PC-3 (cell line): ENCODE measurements around the gene WFDC6. TPM values are rescaled to one million over a fixed set of nuclear protein-coding genes. Genes with fewer than 3 reads are reported as not detected.
"Not testable (repeated sequence)": the region's sequence is repeated elsewhere in the genome, so short reads cannot be mapped to it uniquely, and the experiment has no call there.

ENCODE experiments used
- ATAC-seq: fragments of 200-7000 bp; cut with Tn5 transposase; 2 replicates; pipeline ENCODE4 v1.9.1; 2020; ENCODE audit warnings: mild to moderate bottlenecking, moderate library complexity
- BruUV-seq: library from RNA; stranded (reverse); fragments of 400-500 nt; replicated peaks from 2 replicates; lab custom pipeline; 2021; lab: Mats Ljungman, UMichigan
- CTCF ChIA-PET: fragments of 300-600 bp; sonication (Branson Sonifier 250); formaldehyde crosslinking; loops from one replicate; lab custom pipeline; 2022; ENCODE audit warnings: antibody characterized with exemption; lab: Charles Lee
- POLR2A ChIA-PET: fragments of 300-600 bp; sonication (Branson Sonifier 250); formaldehyde crosslinking; loops from one replicate; lab custom pipeline; 2022; ENCODE audit warnings: antibody characterized with exemption; ENCODE audit not compliant: unreplicated experiment; lab: Charles Lee
- DNase-seq: peaks from one replicate; pipeline ENCODE4 v3.0.0-alpha.2; 2015
- H2AFZ ChIP-seq: fragments of 300-600 bp; sonication (generic); 2 replicates; pipeline ENCODE4 v1.6.0; 2016; ENCODE audit warnings: antibody characterized with exemption, low read length
- H3F3A ChIP-seq: fragments of 300-600 bp; sonication (generic); one replicate; pipeline ENCODE4 v1.6.0; 2017; ENCODE audit warnings: antibody characterized with exemption, low read length, control low read depth, mild to moderate bottlenecking; ENCODE audit not compliant: unreplicated experiment
- H3K27ac ChIP-seq: fragments of 300-600 bp; sonication (generic); 2 replicates; pipeline ENCODE4 v1.5.1; 2016; ENCODE audit warnings: mild to moderate bottlenecking, low read length
- H3K27me3 ChIP-seq: fragments of 300-600 bp; sonication (generic); 2 replicates; pipeline ENCODE4 v1.6.1; 2016; ENCODE audit warnings: low read length, mixed read lengths
- H3K36me3 ChIP-seq: fragments of 300-600 bp; sonication (generic); 2 replicates; pipeline ENCODE4 v1.6.1; 2016; ENCODE audit warnings: low read depth, mixed run types, low read length, mixed read lengths
- H3K4me1 ChIP-seq: fragments of 300-600 bp; sonication (generic); 2 replicates; pipeline ENCODE4 v1.5.1; 2016; ENCODE audit warnings: low read length; ENCODE audit not compliant: insufficient read depth
- H3K4me2 ChIP-seq: fragments of 300-600 bp; sonication (generic); 2 replicates; pipeline ENCODE4 v1.6.0; 2016; ENCODE audit warnings: low read length
- H3K4me3 ChIP-seq: fragments of 300-600 bp; sonication (generic); 2 replicates; pipeline ENCODE4 v1.5.1; 2016; ENCODE audit warnings: mild to moderate bottlenecking, low read length, mixed read lengths
- H3K79me2 ChIP-seq: fragments of 300-600 bp; sonication (generic); 2 replicates; pipeline ENCODE4 v1.6.1; 2017; ENCODE audit warnings: low read length, mixed read lengths
- H3K9ac ChIP-seq: fragments of 300-600 bp; sonication (generic); 2 replicates; pipeline ENCODE4 v1.6.0; 2016; ENCODE audit warnings: mild to moderate bottlenecking, low read length
- H3K9me2 ChIP-seq: fragments of 300-600 bp; sonication (generic); replicated peaks from 2 replicates; pipeline ENCODE4 v1.6.1; 2016; ENCODE audit warnings: mixed run types, low read length, mixed read lengths
- H3K9me3 ChIP-seq: fragments of 300-600 bp; sonication (generic); 2 replicates; pipeline ENCODE4 v1.6.1; 2016; ENCODE audit warnings: low read length, mixed read lengths
- H4K20me1 ChIP-seq: fragments of 300-600 bp; sonication (generic); 2 replicates; pipeline ENCODE4 v1.6.1; 2016; ENCODE audit warnings: low read length, mixed read lengths
- CTCF ChIP-seq: fragments of 300-600 bp; sonication (generic); conservative IDR thresholded peaks from 2 replicates; pipeline ENCODE4 v1.5.1; 2017; ENCODE audit warnings: antibody characterized with exemption, low read depth, mild to moderate bottlenecking, low read length
- EZH2 ChIP-seq: fragments of 300-600 bp; sonication (generic); IDR thresholded peaks from one replicate; pipeline ENCODE4 v1.6.1; 2017; ENCODE audit warnings: antibody characterized with exemption, mild to moderate bottlenecking, low read length; ENCODE audit not compliant: unreplicated experiment
- EZH2phosphoT487 ChIP-seq: fragments of 300-600 bp; sonication (generic); IDR thresholded peaks from 2 replicates; pipeline ENCODE4 v1.6.1; 2018; ENCODE audit warnings: mild to moderate bottlenecking, antibody characterized with exemption, low read length, borderline replicate concordance
- intact Hi-C: fragments of 100-400 bp; cut with micrococcal nuclease; formaldehyde crosslinking; loops from 2 replicates; pipeline ENCODE4 v1.9.0; 2023
- total RNA-seq: library from RNA; depleted of rRNA; stranded (reverse); fragments of >200 nt; gene quantifications from 2 replicates; pipeline ENCODE4 v1.2.3, GENCODE V29; 2014

Gene WFDC6
- total RNA-seq, 1 experiment from 2014 or later: not detected

GRCh38 chr20:45578231-45578630, 38.9 kb upstream of the WFDC6 start:
- no peak for ATAC-seq
- no TSS peak for BruUV-seq
- CTCF ChIA-PET: no interaction called here

GRCh38 chr20:45576995-45577394, 37.7 kb upstream of the WFDC6 start:
- H3K9ac ChIP-seq: no peak overlapping the region
- no peaks in the 10 kb centered on the region for H3K9me2 ChIP-seq
- no peak for TF ChIP-seq EZH2phosphoT487
- TF ChIP-seq CTCF: no peak
- TF ChIP-seq EZH2: no peak
- no peaks in the 10 kb centered on the region for H3K36me3 ChIP-seq
- ATAC-seq (no peak), DNase-seq (no peak)
- no peaks in the 10 kb centered on the region for H3F3A ChIP-seq
- no peak overlapping the region for H2AFZ ChIP-seq
- H3K4me1 ChIP-seq: no peaks in the 10 kb centered on the region
- no peaks in the 10 kb centered on the region for H4K20me1 ChIP-seq
- BruUV-seq: no TSS peak
- ChIA-PET POLR2A (no interaction called here), CTCF (no interaction called here)
- no peak overlapping the region for H3K27ac ChIP-seq
- no peak overlapping the region for H3K4me3 ChIP-seq
- no peak overlapping the region for H3K4me2 ChIP-seq
- H3K79me2 ChIP-seq: no peaks in the 10 kb centered on the region
- H3K27me3 ChIP-seq: peaks cover 30% of the 10 kb centered on the region
- intact Hi-C loops: no loop called here
- no peaks in the 10 kb centered on the region for H3K9me3 ChIP-seq

More at GRCh38 chr20:45578231-45578630, 38.9 kb upstream of the WFDC6 start:
- Histone ChIP-seq H3K27ac (no peak overlapping the region), H4K20me1 (no peaks in the 10 kb centered on the region), H3K4me1 (no peaks in the 10 kb centered on the region), H3K9me2 (no peaks in the 10 kb centered on the region), H3K27me3 (peaks cover 37% of the 10 kb centered on the region), H3K9me3 (no peaks in the 10 kb centered on the region), H3K9ac (no peak overlapping the region), H3K79me2 (no peaks in the 10 kb centered on the region), H3F3A (no peaks in the 10 kb centered on the region), H3K4me3 (no peak overlapping the region), H2AFZ (no peak overlapping the region), H3K4me2 (no peak overlapping the region), H3K36me3 (no peaks in the 10 kb centered on the region)
- TF ChIP-seq EZH2phosphoT487 (no peak), CTCF (no peak), EZH2 (no peak)
- DNase-seq: no peak
- intact Hi-C loops: no loop called here
- POLR2A ChIA-PET: no interaction called here

GRCh38 chr20:45575931-45576330, 36.6 kb upstream of the WFDC6 start:
- no peak overlapping the region for H3K27ac ChIP-seq
- no peaks in the 10 kb centered on the region for H3K36me3 ChIP-seq
- no peak overlapping the region for H3K4me3 ChIP-seq
- H3K79me2 ChIP-seq: no peaks in the 10 kb centered on the region
- H3K9me3 ChIP-seq: no peaks in the 10 kb centered on the region
- H3K27me3 ChIP-seq: peaks cover 28% of the 10 kb centered on the region
- CTCF ChIA-PET: no interaction called here
- TF ChIP-seq EZH2phosphoT487 (no peak), CTCF (no peak), EZH2 (no peak)
- intact Hi-C loops: no loop called here
- POLR2A ChIA-PET: no interaction called here
- no peak overlapping the region for H2AFZ ChIP-seq
- no peak overlapping the region for H3K9ac ChIP-seq
- H3K4me1 ChIP-seq: no peaks in the 10 kb centered on the region
- H3F3A ChIP-seq: no peaks in the 10 kb centered on the region
- H3K4me2 ChIP-seq: no peak overlapping the region
- H3K9me2 ChIP-seq: no peaks in the 10 kb centered on the region
- ATAC-seq (no peak), DNase-seq (no peak)
- H4K20me1 ChIP-seq: no peaks in the 10 kb centered on the region
- BruUV-seq: no TSS peak

GRCh38 chr20:45569650-45570049, 30.4 kb upstream of the WFDC6 start:
- intact Hi-C loops, CTCF ChIA-PET, H3K9me2 ChIP-seq, DNase-seq, H3K79me2 ChIP-seq, H3K4me3 ChIP-seq, H4K20me1 ChIP-seq, BruUV-seq, H3K4me1 ChIP-seq, H3K9me3 ChIP-seq, H2AFZ ChIP-seq, H3K27ac ChIP-seq, POLR2A ChIA-PET, H3K9ac ChIP-seq, H3K4me2 ChIP-seq, ATAC-seq, H3F3A ChIP-seq, H3K36me3 ChIP-seq: not testable (repeated sequence)
- H3K27me3 ChIP-seq: peaks cover 32% of the 10 kb centered on the region
